GM12891 (cell line): ENCODE results near the gene EML4.

Experiments
- PAX5 ChIP-seq: IDR thresholded peaks from 2 replicates; pipeline ENCODE4 v1.6.1; 2011; ENCODE audit warnings: low read length, moderate library complexity, mild to moderate bottlenecking; ENCODE audit not compliant: insufficient read depth, severe bottlenecking
- POLR2A ChIP-seq: IDR thresholded peaks from 2 replicates; pipeline ENCODE4 v1.6.1; 2011; ENCODE audit warnings: low read depth, low read length, control low read depth
- POLR2AphosphoS5 ChIP-seq: IDR thresholded peaks from 2 replicates; pipeline ENCODE4 v1.6.1; 2011; ENCODE audit warnings: low read depth, low read length, control low read depth
- POU2F2 ChIP-seq: IDR thresholded peaks from 2 replicates; pipeline ENCODE4 v1.6.1; 2011; ENCODE audit warnings: low read depth, mild to moderate bottlenecking, control low read depth, low read length, moderate library complexity
- SPI1 ChIP-seq: IDR thresholded peaks from 2 replicates; pipeline ENCODE4 v1.6.1; 2011; ENCODE audit warnings: low read depth, low read length, control low read depth
- TAF1 ChIP-seq: IDR thresholded peaks from 2 replicates; pipeline ENCODE4 v1.6.1; 2011; ENCODE audit warnings: low read depth, low read length, control low read depth

DNA sequence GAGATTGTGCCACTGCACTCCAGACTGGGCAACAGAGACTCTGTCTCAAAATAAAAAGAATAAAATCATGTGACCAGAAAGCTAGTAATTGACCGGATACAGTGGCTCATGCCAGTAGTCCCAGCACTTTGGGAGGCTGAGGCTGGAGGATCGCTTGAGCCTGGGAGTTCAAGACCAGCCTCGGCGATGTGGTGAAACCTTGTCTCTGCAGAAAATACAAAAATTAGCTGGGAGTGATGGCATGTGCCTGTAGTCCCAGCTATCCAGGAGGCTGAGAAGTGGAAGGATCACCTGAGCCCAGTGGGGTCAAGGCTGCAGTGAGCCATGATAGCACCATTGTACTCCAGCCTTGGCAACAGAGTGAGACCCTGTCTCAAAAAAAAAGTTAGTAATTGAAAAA, 155.1 kb downstream of the EML4 start:
- TF ChIP-seq POLR2AphosphoS5 = no peak
- no peak for TF ChIP-seq POLR2A
- TF ChIP-seq TAF1 = no peak
- no peak for TF ChIP-seq PAX5
- no peak for TF ChIP-seq SPI1
- no peak for TF ChIP-seq POU2F2
